IMR-90 (cell line): ENCODE measurements around the gene AGBL1. TPM values are rescaled to one million over a fixed set of nuclear protein-coding genes. Genes with fewer than 3 reads are reported as not detected.

Experiments used
- ATAC-seq: fragments of 200-7000 bp; cut with Tn5 transposase; 2 replicates; pipeline ENCODE4 v1.9.1; 2020; ENCODE audit warnings: low read depth, mild to moderate bottlenecking, moderate library complexity
- BruUV-seq: library from RNA; stranded (reverse); fragments of 400-500 nt; replicated peaks from 2 replicates; lab custom pipeline; 2021; lab: Mats Ljungman, UMichigan
- CTCF ChIA-PET: fragments of 300-600 bp; formaldehyde crosslinking; extraction: SDS; loops from one replicate; lab custom pipeline; 2021; ENCODE audit warnings: antibody characterized with exemption; lab: Yijun Ruan, JAX
- POLR2A ChIA-PET: fragments of 300-600 bp; sonication (Branson Sonifier 250); formaldehyde crosslinking; loops from one replicate; lab custom pipeline; 2022; ENCODE audit warnings: antibody characterized with exemption; ENCODE audit not compliant: unreplicated experiment; lab: Charles Lee
- DNase-seq: peaks from one replicate; pipeline ENCODE4 v3.0.0; 2013
- H2AFZ ChIP-seq: replicated peaks from 2 replicates; pipeline ENCODE3; 2013; ENCODE audit warnings: low read length, mild to moderate bottlenecking; ENCODE audit not compliant: poor library complexity
- H2AK5ac ChIP-seq: 2 replicates; pipeline ENCODE4 v1.6.1; 2013; ENCODE audit warnings: low read depth, low read length, inconsistent platforms
- H2AK9ac ChIP-seq: replicated peaks from 2 replicates; pipeline ENCODE3; 2013; ENCODE audit warnings: mild to moderate bottlenecking, low read depth, low read length, moderate library complexity; ENCODE audit not compliant: poor library complexity
- H2BK120ac ChIP-seq: 2 replicates; pipeline ENCODE4 v1.6.1; 2013; ENCODE audit warnings: low read depth, low read length, inconsistent platforms
- H2BK15ac ChIP-seq: 3 replicates; pipeline ENCODE4 v1.6.1; 2013; ENCODE audit warnings: low read depth, low read length, inconsistent platforms
- H2BK20ac ChIP-seq: 2 replicates; pipeline ENCODE4 v1.6.1; 2013; ENCODE audit warnings: low read depth, mild to moderate bottlenecking, inconsistent platforms, low read length, moderate library complexity
- H2BK5ac ChIP-seq: 2 replicates; pipeline ENCODE4 v1.6.1; 2013; ENCODE audit warnings: mild to moderate bottlenecking, low read depth, low read length, inconsistent platforms; ENCODE audit not compliant: poor library complexity, severe bottlenecking
- H3K14ac ChIP-seq: replicated peaks from 2 replicates; pipeline ENCODE4 v1.6.1; 2013; ENCODE audit warnings: low read depth, low read length, inconsistent platforms
- H3K18ac ChIP-seq: 2 replicates; pipeline ENCODE4 v1.6.1; 2013; ENCODE audit warnings: low read depth, low read length, control low read depth
- H3K23ac ChIP-seq: 2 replicates; pipeline ENCODE4 v1.6.1; 2013; ENCODE audit warnings: low read depth, low read length, inconsistent platforms
- H3K27ac ChIP-seq: 2 replicates; pipeline ENCODE4 v1.5.1; 2013; ENCODE audit warnings: mild to moderate bottlenecking, control low read depth, low read length; ENCODE audit not compliant: insufficient read depth
- H3K27me3 ChIP-seq: 2 replicates; pipeline ENCODE4 v1.6.1; 2013; ENCODE audit warnings: low read length; ENCODE audit not compliant: control insufficient read depth, insufficient read depth
- H3K36me3 ChIP-seq: 2 replicates; pipeline ENCODE4 v1.6.1; 2013; ENCODE audit warnings: low read length, mixed read lengths; ENCODE audit not compliant: control insufficient read depth, insufficient read depth
- H3K4ac ChIP-seq: 2 replicates; pipeline ENCODE4 v1.6.1; 2013; ENCODE audit warnings: low read depth, low read length, inconsistent platforms
- H3K4me1 ChIP-seq: 2 replicates; pipeline ENCODE4 v1.6.1; 2013; ENCODE audit warnings: low read length, mixed read lengths; ENCODE audit not compliant: control insufficient read depth, insufficient read depth
- H3K4me2 ChIP-seq: 2 replicates; pipeline ENCODE4 v1.6.1; 2013; ENCODE audit warnings: low read depth, mild to moderate bottlenecking, control low read depth, low read length, moderate library complexity
- H3K4me3 ChIP-seq: 2 replicates; pipeline ENCODE4 v1.5.1; 2013; ENCODE audit warnings: low read depth, mild to moderate bottlenecking, control low read depth, low read length, moderate library complexity; ENCODE audit not compliant: insufficient read depth
- H3K56ac ChIP-seq: 2 replicates; pipeline ENCODE4 v1.6.1; 2013; ENCODE audit warnings: low read length, inconsistent platforms; ENCODE audit not compliant: insufficient read depth; ENCODE audit errors: extremely low read depth
- H3K79me1 ChIP-seq, 2 experiments: 2 replicates each; pipeline ENCODE4 v1.6.1; 2013; ENCODE audit warnings: low read length in 2 of 2, inconsistent platforms in 1 of 2, low read depth in 1 of 2
- H3K9ac ChIP-seq: 2 replicates; pipeline ENCODE4 v1.6.1; 2013; ENCODE audit warnings: low read depth, low read length, control low read depth
- H3K9me1 ChIP-seq: 2 replicates; pipeline ENCODE4 v1.6.1; 2013; ENCODE audit warnings: low read length, inconsistent platforms; ENCODE audit not compliant: insufficient read depth
- H3K9me3 ChIP-seq: 2 replicates; pipeline ENCODE4 v1.6.1; 2013; ENCODE audit warnings: low read length; ENCODE audit not compliant: control insufficient read depth, insufficient read depth
- H4K20me1 ChIP-seq: 2 replicates; pipeline ENCODE4 v1.6.1; 2013; ENCODE audit warnings: low read length, inconsistent platforms; ENCODE audit not compliant: insufficient read depth
- H4K5ac ChIP-seq: 2 replicates; pipeline ENCODE4 v1.6.1; 2013; ENCODE audit warnings: mild to moderate bottlenecking, low read depth, low read length, control low read depth
- H4K8ac ChIP-seq, 2 experiments: 2 replicates each; pipeline ENCODE4 v1.6.1; 2013; ENCODE audit warnings: low read depth in 2 of 2, low read length in 2 of 2, control low read depth in 1 of 2, inconsistent platforms in 1 of 2
- H4K91ac ChIP-seq: 2 replicates; pipeline ENCODE4 v1.6.1; 2013; ENCODE audit warnings: low read depth, low read length, inconsistent platforms; ENCODE audit not compliant: insufficient read depth
- BHLHE40 ChIP-seq: fragments of 150-350 bp; IDR thresholded peaks from 2 replicates; pipeline ENCODE4 v1.6.1; 2016; ENCODE audit warnings: mild to moderate bottlenecking, low read depth, low read length
- CHD1 ChIP-seq: IDR thresholded peaks from 2 replicates; pipeline ENCODE4 v1.6.1; 2012; ENCODE audit warnings: low read depth, low read length, improper control_type of control experiment
- ELK1 ChIP-seq: fragments of 150-350 bp; IDR thresholded peaks from 2 replicates; pipeline ENCODE4 v1.6.1; 2016; ENCODE audit warnings: low read depth, mild to moderate bottlenecking, low read length, moderate library complexity, borderline replicate concordance
- FOS ChIP-seq: fragments of 150-350 bp; IDR thresholded peaks from 2 replicates; pipeline ENCODE4 v1.6.1; 2016; ENCODE audit warnings: low read depth, low read length
- MAFK ChIP-seq: IDR thresholded peaks from 2 replicates; pipeline ENCODE4 v1.6.1; 2012; ENCODE audit warnings: low read depth, low read length, improper control_type of control experiment
- MAZ ChIP-seq: IDR thresholded peaks from 2 replicates; pipeline ENCODE4 v1.6.1; 2012; ENCODE audit warnings: low read depth, mild to moderate bottlenecking, low read length, improper control_type of control experiment, moderate library complexity, borderline replicate concordance
- MXI1 ChIP-seq: IDR thresholded peaks from 2 replicates; pipeline ENCODE4 v1.6.1; 2012; ENCODE audit warnings: low read depth, mild to moderate bottlenecking, low read length, moderate library complexity, borderline replicate concordance
- NFE2L2 ChIP-seq: fragments of 150-350 bp; IDR thresholded peaks from 2 replicates; pipeline ENCODE4 v1.6.1; 2016; ENCODE audit warnings: low read depth, mild to moderate bottlenecking, low read length
- POLR2A ChIP-seq: IDR thresholded peaks from 2 replicates; pipeline ENCODE4 v1.6.1; 2012; ENCODE audit warnings: mild to moderate bottlenecking, low read depth, low read length
- RAD21 ChIP-seq: IDR thresholded peaks from 2 replicates; pipeline ENCODE4 v1.6.1; 2012; ENCODE audit warnings: low read length, improper control_type of control experiment
- RCOR1 ChIP-seq: IDR thresholded peaks from 2 replicates; pipeline ENCODE4 v1.6.1; 2012; ENCODE audit warnings: mild to moderate bottlenecking, low read length, improper control_type of control experiment; ENCODE audit not compliant: insufficient replicate concordance
- SMC3 ChIP-seq: fragments of 150-350 bp; IDR thresholded peaks from 2 replicates; pipeline ENCODE4 v1.6.1; 2016; ENCODE audit warnings: low read depth, mild to moderate bottlenecking, antibody characterized with exemption, low read length, moderate library complexity
- USF2 ChIP-seq: fragments of 150-350 bp; IDR thresholded peaks from 2 replicates; pipeline ENCODE4 v1.6.1; 2017; ENCODE audit warnings: mild to moderate bottlenecking, antibody characterized with exemption, low read length, low read depth
- WGBS, 2 experiments: methylation state at CpG; one replicate each; pipeline versions ENCODE4 v1.1.5 to v1.1.7; 2013; ENCODE audit warnings: missing lambda C conversion rate in 2 of 2; ENCODE audit not compliant: insufficient read length in 1 of 2; ENCODE audit errors: extremely low coverage in 2 of 2; 5-methylcytosine and 5-hydroxymethylcytosine counted together
- dilution Hi-C: fragments of 300-500 bp; cut with HindIII; formaldehyde crosslinking; loops from one replicate; pipeline ENCODE4 v1.14.3; 2018; ENCODE audit warnings: low sequenced_read_pairs; ENCODE audit not compliant: unreplicated experiment
- in situ Hi-C: fragments of 300-500 bp; cut with MboI; formaldehyde crosslinking; loops from 3 replicates; pipeline ENCODE4 v1.14.3; 2019; ENCODE audit warnings: low sequenced_read_pairs, inconsistent platforms, mixed read lengths
- intact Hi-C: fragments of 100-400 bp; cut with micrococcal nuclease; formaldehyde crosslinking; loops from 2 replicates; pipeline ENCODE4 v1.10.0; 2022
- polyA plus RNA-seq, 3 experiments: library from polyadenylated mRNA; depleted of rRNA; stranded (reverse); fragments of >200 nt; gene quantifications; 2 replicates each; pipeline ENCODE4 v1.2.3, GENCODE V29; 2012; ENCODE audit warnings: low replicate concordance in 1 of 3
- total RNA-seq: library from RNA; depleted of rRNA; stranded (reverse); fragments of >200 nt; gene quantifications from 2 replicates; pipeline ENCODE4 v1.2.3, GENCODE V29; 2012

Gene AGBL1
- total and polyA plus RNA-seq, 2 of the 4 experiments (the other 2 are of a cell fraction): not detected

- Histone ChIP-seq H2AFZ (no peak overlapping the region), H3K9me1 (no peaks in the 10 kb centered on the region), H3K36me3 (no peaks in the 10 kb centered on the region), H3K9me3 (peaks cover 12% of the 10 kb centered on the region), H2AK5ac (no peak overlapping the region), H3K56ac (no peak overlapping the region), H4K5ac (no peak overlapping the region), H3K18ac (no peak overlapping the region), H3K79me1 (no peaks in the 10 kb centered on the region), H3K9ac (no peak overlapping the region), H3K27me3 (no peaks in the 10 kb centered on the region), H3K4me3 (no peak overlapping the region), H3K4ac (no peak overlapping the region), H3K14ac (no peak overlapping the region), H3K27ac (no peak overlapping the region), H2BK15ac (no peak overlapping the region), H4K20me1 (no peaks in the 10 kb centered on the region), H2BK20ac (no peak overlapping the region), H3K4me1 (no peaks in the 10 kb centered on the region), H3K23ac (no peak overlapping the region), H2BK120ac (no peak overlapping the region), H4K8ac (no peak overlapping the region), H2BK5ac (no peak overlapping the region), H3K4me2 (no peak overlapping the region), H4K91ac (no peak overlapping the region), H2AK9ac (no peak overlapping the region)
- dilution Hi-C loops (no loop called here), intact Hi-C loops (no loop called here), in situ Hi-C loops (no loop called here)
- POLR2A ChIA-PET: no interaction called here
- WGBS, 2 experiments: no CpG with 5 or more reads among the region's 3 CpGs
- BruUV-seq: no TSS peak
- DNase-seq (no peak), ATAC-seq (no peak)
- TF ChIP-seq SMC3 (no peak), ELK1 (no peak), MXI1 (no peak), RCOR1 (no peak), USF2 (no peak), BHLHE40 (no peak), POLR2A (no peak), FOS (no peak), MAZ (no peak), CHD1 (no peak), MAFK (no peak), NFE2L2 (no peak), RAD21 (no peak)
- CTCF ChIA-PET: no interaction called here
These were observed 59.1 kb downstream of the AGBL1 start for GRCh38 chr15:86138798-86139197.
